Astrocyte of the hippocampus (primary cell): Measurements from ENCODE around the gene SETD3.

Source experiments
- DNase-seq: peaks from one replicate; pipeline ENCODE4 v3.0.0; 2011; ENCODE audit warnings: low read depth, low spot score

The SETD3 gene

GRCh38 chr14:99395909-99396530, 84.6 kb downstream of the SETD3 start:
- DNase-seq, result peak; percentile 91

GRCh38 chr14:99394602-99395156, 86.0 kb downstream of the SETD3 start:
- no peak for DNase-seq

- peak; percentile 27 for DNase-seq
Measured at GRCh38 chr14:99393059-99393655, 87.5 kb downstream of the SETD3 start.

- DNase-seq, result peak; percentile 80
Measured at GRCh38 chr14:99391671-99392070, 89.0 kb downstream of the SETD3 start.

GRCh38 chr14:99389174-99389826, 91.4 kb downstream of the SETD3 start:
- DNase-seq, result peak; percentile 63

GRCh38 chr14:99388286-99388685, 92.4 kb downstream of the SETD3 start:
- no peak for DNase-seq

- no peak for DNase-seq
Measured at GRCh38 chr14:99387880-99388279, 92.8 kb downstream of the SETD3 start.

- no peak for DNase-seq
Measured at GRCh38 chr14:99384450-99385417, 95.9 kb downstream of the SETD3 start.

GRCh38 chr14:99383472-99384449, 96.9 kb downstream of the SETD3 start:
- DNase-seq, result no peak

GRCh38 chr14:99382781-99383471, 97.7 kb downstream of the SETD3 start:
- peak; percentile 33 for DNase-seq

GRCh38 chr14:99382071-99382470, 98.6 kb downstream of the SETD3 start:
- no peak for DNase-seq

- DNase-seq, result no peak
Measured at GRCh38 chr14:99381688-99382060, 99.0 kb downstream of the SETD3 start.

- no peak for DNase-seq
Measured at GRCh38 chr14:99380991-99381687, 99.5 kb downstream of the SETD3 start.

- no peak for DNase-seq
Measured at GRCh38 chr14:99380402-99380801, 100.3 kb downstream of the SETD3 start.

- DNase-seq, result peak; percentile 50
Measured at GRCh38 chr14:99378782-99379214, 101.9 kb downstream of the SETD3 start.

- no peak for DNase-seq
Measured at GRCh38 chr14:99377951-99378350, 102.7 kb downstream of the SETD3 start.

- DNase-seq, result no peak
Measured at GRCh38 chr14:99374964-99375363, 105.7 kb downstream of the SETD3 start.

- DNase-seq, result no peak
Measured at GRCh38 chr14:99363616-99364290, 116.9 kb downstream of the SETD3 start.

GRCh38 chr14:99363051-99363450, 117.6 kb downstream of the SETD3 start:
- no peak for DNase-seq
